ENCODE measurements around the gene C1QL4.
"Not testable (repeated sequence)": the region's sequence is repeated elsewhere in the genome, so short reads cannot be mapped to it uniquely, and the experiment has no call there.

The C1QL4 gene

DNA sequence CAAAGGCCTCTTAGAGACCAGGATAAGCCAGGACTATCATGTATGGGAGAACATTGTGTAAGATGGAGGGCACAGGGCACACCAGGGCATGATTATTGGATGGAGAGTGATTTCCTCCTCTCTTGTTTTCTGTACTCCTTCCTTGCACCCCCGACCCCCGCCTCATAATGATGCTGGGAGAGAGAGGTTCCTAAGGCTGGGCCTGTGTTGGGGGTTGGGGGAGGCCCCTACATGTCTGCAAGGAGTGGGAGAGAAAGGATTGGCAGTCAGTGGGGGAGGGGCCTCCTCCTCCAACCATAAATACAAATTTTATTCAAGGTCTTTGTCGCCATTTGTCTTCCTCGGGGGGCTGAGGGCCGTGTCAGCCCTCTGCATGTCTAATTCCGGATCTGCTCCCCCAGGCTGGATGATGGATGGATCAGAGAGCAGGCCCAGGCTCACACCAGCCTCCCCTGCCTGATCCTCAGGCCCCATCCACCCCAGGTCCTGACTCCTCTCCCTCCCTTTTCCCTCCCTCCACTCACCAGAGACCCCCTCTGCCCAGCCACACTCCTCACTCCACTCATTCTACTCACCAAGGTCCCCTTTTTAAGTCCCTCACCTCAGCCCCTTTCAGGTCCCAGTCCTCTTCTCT is 2.0 kb upstream of the C1QL4 start:
- DNase-seq (ENCODE audit: low read depth), result no peak
- no peak overlapping the region for H3K4me3 ChIP-seq (ENCODE audit: low read depth, low read length)
- TF ChIP-seq, protein P1, sequence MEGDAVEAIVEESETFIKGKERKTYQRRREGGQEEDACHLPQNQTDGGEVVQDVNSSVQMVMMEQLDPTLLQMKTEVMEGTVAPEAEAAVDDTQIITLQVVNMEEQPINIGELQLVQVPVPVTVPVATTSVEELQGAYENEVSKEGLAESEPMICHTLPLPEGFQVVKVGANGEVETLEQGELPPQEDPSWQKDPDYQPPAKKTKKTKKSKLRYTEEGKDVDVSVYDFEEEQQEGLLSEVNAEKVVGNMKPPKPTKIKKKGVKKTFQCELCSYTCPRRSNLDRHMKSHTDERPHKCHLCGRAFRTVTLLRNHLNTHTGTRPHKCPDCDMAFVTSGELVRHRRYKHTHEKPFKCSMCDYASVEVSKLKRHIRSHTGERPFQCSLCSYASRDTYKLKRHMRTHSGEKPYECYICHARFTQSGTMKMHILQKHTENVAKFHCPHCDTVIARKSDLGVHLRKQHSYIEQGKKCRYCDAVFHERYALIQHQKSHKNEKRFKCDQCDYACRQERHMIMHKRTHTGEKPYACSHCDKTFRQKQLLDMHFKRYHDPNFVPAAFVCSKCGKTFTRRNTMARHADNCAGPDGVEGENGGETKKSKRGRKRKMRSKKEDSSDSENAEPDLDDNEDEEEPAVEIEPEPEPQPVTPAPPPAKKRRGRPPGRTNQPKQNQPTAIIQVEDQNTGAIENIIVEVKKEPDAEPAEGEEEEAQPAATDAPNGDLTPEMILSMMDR (IDR thresholded peaks at IDR 0.05; ENCODE audit: low read depth, low read length, missing control alignments), result no peak

- no peak for DNase-seq (ENCODE audit: low read depth)
- TF ChIP-seq, protein P1 (IDR thresholded peaks at IDR 0.05; ENCODE audit: low read depth, low read length, missing control alignments), result no peak
- H3K4me3 ChIP-seq (ENCODE audit: low read depth, low read length), result no peak overlapping the region
Observed at GRCh38 chr12:49335955-49336644, 888 bp downstream of the C1QL4 start.

- DNase-seq (ENCODE audit: low read depth), result no peak
- no peak overlapping the region for H3K4me3 ChIP-seq (ENCODE audit: low read depth, low read length)
- TF ChIP-seq, protein P1 (IDR thresholded peaks at IDR 0.05; ENCODE audit: low read depth, low read length, missing control alignments), result no peak
Observed at GRCh38 chr12:49335118-49335954, 1.7 kb downstream of the C1QL4 start.

- H3K4me3 ChIP-seq (ENCODE audit: low read depth, low read length), result no peak overlapping the region
- DNase-seq (ENCODE audit: low read depth), result no peak
- TF ChIP-seq, protein P1 (IDR thresholded peaks at IDR 0.05; ENCODE audit: low read depth, low read length, missing control alignments), result no peak
Observed at GRCh38 chr12:49334681-49335080, 2.3 kb downstream of the C1QL4 start.

GRCh38 chr12:49334226-49334625 is 2.8 kb downstream of the C1QL4 start:
- no peak for DNase-seq (ENCODE audit: low read depth)
- H3K4me3 ChIP-seq (ENCODE audit: low read depth, low read length), result no peak overlapping the region
- TF ChIP-seq, protein P1 (IDR thresholded peaks at IDR 0.05; ENCODE audit: low read depth, low read length, missing control alignments), result no peak

DNA sequence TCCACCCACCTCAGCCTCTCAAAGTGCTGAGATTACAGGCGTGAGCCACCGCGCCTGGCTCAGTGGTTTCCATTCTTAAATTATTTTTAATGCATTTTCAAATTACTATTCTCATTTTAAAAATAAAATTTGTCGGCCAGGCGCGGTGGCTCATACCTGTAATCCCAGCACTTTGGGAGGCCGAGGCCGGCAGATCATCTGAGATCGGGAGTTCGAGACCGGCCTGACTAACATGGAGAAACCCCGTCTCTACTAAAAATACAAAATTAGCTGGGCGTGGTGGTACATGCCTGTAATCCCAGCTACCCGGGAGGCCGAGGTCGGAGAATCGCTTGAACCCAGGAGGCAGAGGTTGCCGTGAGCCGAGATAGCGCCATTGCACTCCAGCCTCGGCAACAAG is 3.2 kb downstream of the C1QL4 start:
- not testable (repeated sequence) for DNase-seq (ENCODE audit: low read depth); H3K4me3 ChIP-seq (ENCODE audit: low read depth, low read length)

- DNase-seq (ENCODE audit: low read depth), result no peak
- TF ChIP-seq, protein P1 (IDR thresholded peaks at IDR 0.05; ENCODE audit: low read depth, low read length, missing control alignments), result no peak
- no peak overlapping the region for H3K4me3 ChIP-seq (ENCODE audit: low read depth, low read length)
Observed at GRCh38 chr12:49332891-49333371, 4.1 kb downstream of the C1QL4 start.
